ENCODE measurements around the gene TROAP.

Gene TROAP

DNA sequence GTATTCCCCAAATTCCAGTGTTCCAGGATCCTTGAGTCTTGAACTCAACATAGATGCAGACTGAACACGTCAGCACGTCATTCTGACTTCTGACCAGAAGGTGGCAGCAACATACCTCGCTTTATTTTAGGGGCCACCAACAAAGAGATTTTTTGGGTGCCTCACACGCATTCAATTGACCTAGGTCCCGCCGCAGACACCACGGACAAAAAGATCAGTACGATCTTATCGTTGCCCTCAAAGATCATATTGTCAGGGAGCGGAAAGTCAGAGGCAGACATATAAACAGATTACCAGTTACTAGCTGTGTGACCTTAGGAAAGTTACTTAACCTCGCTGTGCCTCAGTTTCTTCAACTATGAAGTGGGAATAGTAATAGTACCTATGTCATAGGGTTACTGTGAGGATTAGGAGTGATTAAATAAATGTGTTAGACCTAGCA, 34.6 kb upstream of the TROAP start:
- H3K4me1 ChIP-seq (ENCODE audit: control insufficient read depth, insufficient read depth, low read length) = no peaks in the 10 kb centered on the region
- POLR2A ChIA-PET = interaction anchor here (1.4 to 1.9 kb wide), 5 partner anchors 9 to 70 kb away, joined by 5 to 18 read pairs (median 7); partner anchors contain the start of gene TROAP
- CTCF ChIA-PET = interaction anchor here (0.6 to 10.2 kb wide), 43 partner anchors 6 to 376 kb away, joined by 3 to 208 read pairs (median 5); partner anchors contain the start of genes C1QL4, DNAJC22, FAM186B and PRPF40B
- H3K36me3 ChIP-seq (ENCODE audit: control insufficient read depth in 2 of 2, insufficient read depth in 1 of 2, low read length in 2 of 2) = peaks cover 0 to 3% of the 10 kb centered on the region in 2 experiments; a peak in 1 of 3 replicates
- H3K27ac ChIP-seq (ENCODE audit: extremely low read depth, low read depth, low read length) = no peak overlapping the region
- H3K4me3 ChIP-seq (ENCODE audit: low read depth, low read length) = no peak overlapping the region
- H3K9me3 ChIP-seq (ENCODE audit: control insufficient read depth, insufficient read depth, low read depth, low read length) = no peaks in the 10 kb centered on the region
- 0 out of 2 replicates have a peak, but pooled peaks have one; percentile 2 for TF ChIP-seq IKZF3 (tag by site-specific recombination; IDR thresholded peaks at IDR 0.05)
- TF ChIP-seq ZBTB1 (tag by site-specific recombination; IDR thresholded peaks at IDR 0.05) = no peak
- peak; percentile 22; the same call in 1 of the 2 replicates for TF ChIP-seq ZNF664 (tag by site-specific recombination; IDR thresholded peaks at IDR 0.05)
- no peak for TF ChIP-seq ZNF785 (tag by site-specific recombination; IDR thresholded peaks at IDR 0.05)
- TF ChIP-seq, protein P1, sequence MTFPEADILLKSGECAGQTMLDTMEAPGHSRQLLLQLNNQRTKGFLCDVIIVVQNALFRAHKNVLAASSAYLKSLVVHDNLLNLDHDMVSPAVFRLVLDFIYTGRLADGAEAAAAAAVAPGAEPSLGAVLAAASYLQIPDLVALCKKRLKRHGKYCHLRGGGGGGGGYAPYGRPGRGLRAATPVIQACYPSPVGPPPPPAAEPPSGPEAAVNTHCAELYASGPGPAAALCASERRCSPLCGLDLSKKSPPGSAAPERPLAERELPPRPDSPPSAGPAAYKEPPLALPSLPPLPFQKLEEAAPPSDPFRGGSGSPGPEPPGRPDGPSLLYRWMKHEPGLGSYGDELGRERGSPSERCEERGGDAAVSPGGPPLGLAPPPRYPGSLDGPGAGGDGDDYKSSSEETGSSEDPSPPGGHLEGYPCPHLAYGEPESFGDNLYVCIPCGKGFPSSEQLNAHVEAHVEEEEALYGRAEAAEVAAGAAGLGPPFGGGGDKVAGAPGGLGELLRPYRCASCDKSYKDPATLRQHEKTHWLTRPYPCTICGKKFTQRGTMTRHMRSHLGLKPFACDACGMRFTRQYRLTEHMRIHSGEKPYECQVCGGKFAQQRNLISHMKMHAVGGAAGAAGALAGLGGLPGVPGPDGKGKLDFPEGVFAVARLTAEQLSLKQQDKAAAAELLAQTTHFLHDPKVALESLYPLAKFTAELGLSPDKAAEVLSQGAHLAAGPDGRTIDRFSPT (tag by site-specific recombination; IDR thresholded peaks at IDR 0.05) = no peak
- TF ChIP-seq, protein P2, sequence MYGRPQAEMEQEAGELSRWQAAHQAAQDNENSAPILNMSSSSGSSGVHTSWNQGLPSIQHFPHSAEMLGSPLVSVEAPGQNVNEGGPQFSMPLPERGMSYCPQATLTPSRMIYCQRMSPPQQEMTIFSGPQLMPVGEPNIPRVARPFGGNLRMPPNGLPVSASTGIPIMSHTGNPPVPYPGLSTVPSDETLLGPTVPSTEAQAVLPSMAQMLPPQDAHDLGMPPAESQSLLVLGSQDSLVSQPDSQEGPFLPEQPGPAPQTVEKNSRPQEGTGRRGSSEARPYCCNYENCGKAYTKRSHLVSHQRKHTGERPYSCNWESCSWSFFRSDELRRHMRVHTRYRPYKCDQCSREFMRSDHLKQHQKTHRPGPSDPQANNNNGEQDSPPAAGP (tag by site-specific recombination; IDR thresholded peaks at IDR 0.05) = peak; percentile 47; the same call in 1 of the 2 replicates
- 0 out of 2 replicates have a peak, but pooled peaks have one; percentile 44 for TF ChIP-seq ZNF561 (tag by site-specific recombination; IDR thresholded peaks at IDR 0.05; ENCODE audit: borderline replicate concordance)
- 0 out of 2 replicates have a peak, but pooled peaks have one; percentile 17 for TF ChIP-seq ZEB2 (tag by site-specific recombination; IDR thresholded peaks at IDR 0.05)
- TF ChIP-seq, protein P3, sequence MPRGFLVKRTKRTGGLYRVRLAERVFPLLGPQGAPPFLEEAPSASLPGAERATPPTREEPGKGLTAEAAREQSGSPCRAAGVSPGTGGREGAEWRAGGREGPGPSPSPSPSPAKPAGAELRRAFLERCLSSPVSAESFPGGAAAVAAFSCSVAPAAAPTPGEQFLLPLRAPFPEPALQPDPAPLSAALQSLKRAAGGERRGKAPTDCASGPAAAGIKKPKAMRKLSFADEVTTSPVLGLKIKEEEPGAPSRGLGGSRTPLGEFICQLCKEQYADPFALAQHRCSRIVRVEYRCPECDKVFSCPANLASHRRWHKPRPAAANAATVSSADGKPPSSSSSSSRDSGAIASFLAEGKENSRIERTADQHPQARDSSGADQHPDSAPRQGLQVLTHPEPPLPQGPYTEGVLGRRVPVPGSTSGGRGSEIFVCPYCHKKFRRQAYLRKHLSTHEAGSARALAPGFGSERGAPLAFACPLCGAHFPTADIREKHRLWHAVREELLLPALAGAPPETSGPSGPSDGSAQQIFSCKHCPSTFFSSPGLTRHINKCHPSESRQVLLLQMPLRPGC (tag by site-specific recombination; IDR thresholded peaks at IDR 0.05) = peak; percentile 22; the same call in 1 of the 2 replicates
- TF ChIP-seq, protein P4, sequence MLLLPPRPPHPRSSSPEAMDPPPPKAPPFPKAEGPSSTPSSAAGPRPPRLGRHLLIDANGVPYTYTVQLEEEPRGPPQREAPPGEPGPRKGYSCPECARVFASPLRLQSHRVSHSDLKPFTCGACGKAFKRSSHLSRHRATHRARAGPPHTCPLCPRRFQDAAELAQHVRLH (tag by site-specific recombination; IDR thresholded peaks at IDR 0.05) = peak; percentile 77
- no peak for TF ChIP-seq ZNF521 (tag by site-specific recombination; IDR thresholded peaks at IDR 0.05)
- TF ChIP-seq ZFP37 (tag by site-specific recombination; IDR thresholded peaks at IDR 0.05) = no peak
- TF ChIP-seq, protein P5, sequence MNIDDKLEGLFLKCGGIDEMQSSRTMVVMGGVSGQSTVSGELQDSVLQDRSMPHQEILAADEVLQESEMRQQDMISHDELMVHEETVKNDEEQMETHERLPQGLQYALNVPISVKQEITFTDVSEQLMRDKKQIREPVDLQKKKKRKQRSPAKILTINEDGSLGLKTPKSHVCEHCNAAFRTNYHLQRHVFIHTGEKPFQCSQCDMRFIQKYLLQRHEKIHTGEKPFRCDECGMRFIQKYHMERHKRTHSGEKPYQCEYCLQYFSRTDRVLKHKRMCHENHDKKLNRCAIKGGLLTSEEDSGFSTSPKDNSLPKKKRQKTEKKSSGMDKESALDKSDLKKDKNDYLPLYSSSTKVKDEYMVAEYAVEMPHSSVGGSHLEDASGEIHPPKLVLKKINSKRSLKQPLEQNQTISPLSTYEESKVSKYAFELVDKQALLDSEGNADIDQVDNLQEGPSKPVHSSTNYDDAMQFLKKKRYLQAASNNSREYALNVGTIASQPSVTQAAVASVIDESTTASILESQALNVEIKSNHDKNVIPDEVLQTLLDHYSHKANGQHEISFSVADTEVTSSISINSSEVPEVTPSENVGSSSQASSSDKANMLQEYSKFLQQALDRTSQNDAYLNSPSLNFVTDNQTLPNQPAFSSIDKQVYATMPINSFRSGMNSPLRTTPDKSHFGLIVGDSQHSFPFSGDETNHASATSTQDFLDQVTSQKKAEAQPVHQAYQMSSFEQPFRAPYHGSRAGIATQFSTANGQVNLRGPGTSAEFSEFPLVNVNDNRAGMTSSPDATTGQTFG (tag by site-specific recombination; IDR thresholded peaks at IDR 0.05; ENCODE audit: borderline replicate concordance) = no peak
- TF ChIP-seq ZNF654 (tag by site-specific recombination; IDR thresholded peaks at IDR 0.05; ENCODE audit: low read depth) = peak; percentile 99
- TF ChIP-seq ZNF571 (tag by site-specific recombination; IDR thresholded peaks at IDR 0.05) = no peak
- peak; percentile 76; the same call in 1 of the 2 replicates for TF ChIP-seq ZNF2 (tag by site-specific recombination; IDR thresholded peaks at IDR 0.05)
- TF ChIP-seq, protein P6, sequence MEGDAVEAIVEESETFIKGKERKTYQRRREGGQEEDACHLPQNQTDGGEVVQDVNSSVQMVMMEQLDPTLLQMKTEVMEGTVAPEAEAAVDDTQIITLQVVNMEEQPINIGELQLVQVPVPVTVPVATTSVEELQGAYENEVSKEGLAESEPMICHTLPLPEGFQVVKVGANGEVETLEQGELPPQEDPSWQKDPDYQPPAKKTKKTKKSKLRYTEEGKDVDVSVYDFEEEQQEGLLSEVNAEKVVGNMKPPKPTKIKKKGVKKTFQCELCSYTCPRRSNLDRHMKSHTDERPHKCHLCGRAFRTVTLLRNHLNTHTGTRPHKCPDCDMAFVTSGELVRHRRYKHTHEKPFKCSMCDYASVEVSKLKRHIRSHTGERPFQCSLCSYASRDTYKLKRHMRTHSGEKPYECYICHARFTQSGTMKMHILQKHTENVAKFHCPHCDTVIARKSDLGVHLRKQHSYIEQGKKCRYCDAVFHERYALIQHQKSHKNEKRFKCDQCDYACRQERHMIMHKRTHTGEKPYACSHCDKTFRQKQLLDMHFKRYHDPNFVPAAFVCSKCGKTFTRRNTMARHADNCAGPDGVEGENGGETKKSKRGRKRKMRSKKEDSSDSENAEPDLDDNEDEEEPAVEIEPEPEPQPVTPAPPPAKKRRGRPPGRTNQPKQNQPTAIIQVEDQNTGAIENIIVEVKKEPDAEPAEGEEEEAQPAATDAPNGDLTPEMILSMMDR (tag by site-specific recombination; IDR thresholded peaks at IDR 0.05) = peak; percentile 89
- TF ChIP-seq GLI2 (tag by site-specific recombination; IDR thresholded peaks at IDR 0.05; ENCODE audit: borderline replicate concordance, low read depth) = no peak
- no peak for TF ChIP-seq SALL2 (tag by site-specific recombination; IDR thresholded peaks at IDR 0.05; ENCODE audit: borderline replicate concordance)
- TF ChIP-seq, protein P7, sequence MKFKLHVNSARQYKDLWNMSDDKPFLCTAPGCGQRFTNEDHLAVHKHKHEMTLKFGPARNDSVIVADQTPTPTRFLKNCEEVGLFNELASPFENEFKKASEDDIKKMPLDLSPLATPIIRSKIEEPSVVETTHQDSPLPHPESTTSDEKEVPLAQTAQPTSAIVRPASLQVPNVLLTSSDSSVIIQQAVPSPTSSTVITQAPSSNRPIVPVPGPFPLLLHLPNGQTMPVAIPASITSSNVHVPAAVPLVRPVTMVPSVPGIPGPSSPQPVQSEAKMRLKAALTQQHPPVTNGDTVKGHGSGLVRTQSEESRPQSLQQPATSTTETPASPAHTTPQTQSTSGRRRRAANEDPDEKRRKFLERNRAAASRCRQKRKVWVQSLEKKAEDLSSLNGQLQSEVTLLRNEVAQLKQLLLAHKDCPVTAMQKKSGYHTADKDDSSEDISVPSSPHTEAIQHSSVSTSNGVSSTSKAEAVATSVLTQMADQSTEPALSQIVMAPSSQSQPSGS (tag by site-specific recombination; IDR thresholded peaks at IDR 0.05; ENCODE audit: low read depth) = 0 out of 2 replicates have a peak, but pooled peaks have one; percentile 49
- no peak for TF ChIP-seq REPIN1 (tag by site-specific recombination; IDR thresholded peaks at IDR 0.05; ENCODE audit: low read depth)
- no peak for TF ChIP-seq ZNF629 (tag by site-specific recombination; IDR thresholded peaks at IDR 0.05)
- TF ChIP-seq BCL11A (tag by site-specific recombination; IDR thresholded peaks at IDR 0.05; ENCODE audit: low read depth) = no peak
- no peak for TF ChIP-seq KLF7 (tag by site-specific recombination; IDR thresholded peaks at IDR 0.05; ENCODE audit: borderline replicate concordance)

All from HEK293 (cell line).